H1 (cell line): ENCODE data around the gene SENP3. TPM values are rescaled to one million over a fixed set of nuclear protein-coding genes. Genes with fewer than 3 reads are reported as not detected.

Experiments
- CREB1 ChIP-seq: IDR thresholded peaks from 2 replicates; pipeline ENCODE4 v1.6.1; 2012; ENCODE audit warnings: inconsistent platforms
- EZH2 ChIP-seq: fragments of 200-600 bp; sonication (generic); IDR thresholded peaks from 2 replicates; pipeline ENCODE4 v1.7.1; 2012; ENCODE audit warnings: low read depth, mild to moderate bottlenecking, moderate library complexity, low read length, inconsistent platforms; ENCODE audit not compliant: severe bottlenecking
- NRF1 ChIP-seq: IDR thresholded peaks from 2 replicates; pipeline ENCODE4 v1.6.1; 2011; ENCODE audit warnings: mild to moderate bottlenecking, low read depth, low read length, improper control_type of control experiment
- SAP30 ChIP-seq: fragments of 300-600 bp; sonication (generic); IDR thresholded peaks from 2 replicates; pipeline ENCODE4 v1.7.1; 2012; ENCODE audit warnings: low read length, moderate library complexity, mild to moderate bottlenecking, inconsistent platforms; ENCODE audit not compliant: insufficient read depth, insufficient replicate concordance
- TEAD4 ChIP-seq: IDR thresholded peaks from 2 replicates; pipeline ENCODE4 v1.6.1; 2012; ENCODE audit warnings: low read depth, low read length, inconsistent platforms, mixed read lengths
- polyA plus RNA-seq, 7 experiments: library from polyadenylated mRNA; depleted of rRNA in 3 of 7; stranded (reverse) in 5 of 7; unstranded in 2 of 7; fragments of >200 nt in 5 of 7; fragments of 200-250 nt in 2 of 7; gene quantifications; 1 replicate in 5 of 7; 2 replicates in 1 of 7; 4 replicates in 1 of 7; pipeline versions ENCODE4 v1.2.1 to v1.2.3, GENCODE V29; 2011 to 2013; ENCODE audit warnings: missing spikeins in 2 of 7, mixed read lengths in 2 of 7
- total RNA-seq: library from RNA; stranded (reverse); fragmentation: NEBNext Ultra II Directional; extraction: Animal tissue kit (Norgen Biotek cat#: 25700); gene quantifications from 2 replicates; pipeline ENCODE4 v1.2.1, GENCODE V29; 2021

Gene SENP3
- total and polyA plus RNA-seq, 2 of the 8 experiments (the other 6 are each of a cell fraction or from before 2014, with no cell fraction given) = 86.2 to 129 TPM

DNA sequence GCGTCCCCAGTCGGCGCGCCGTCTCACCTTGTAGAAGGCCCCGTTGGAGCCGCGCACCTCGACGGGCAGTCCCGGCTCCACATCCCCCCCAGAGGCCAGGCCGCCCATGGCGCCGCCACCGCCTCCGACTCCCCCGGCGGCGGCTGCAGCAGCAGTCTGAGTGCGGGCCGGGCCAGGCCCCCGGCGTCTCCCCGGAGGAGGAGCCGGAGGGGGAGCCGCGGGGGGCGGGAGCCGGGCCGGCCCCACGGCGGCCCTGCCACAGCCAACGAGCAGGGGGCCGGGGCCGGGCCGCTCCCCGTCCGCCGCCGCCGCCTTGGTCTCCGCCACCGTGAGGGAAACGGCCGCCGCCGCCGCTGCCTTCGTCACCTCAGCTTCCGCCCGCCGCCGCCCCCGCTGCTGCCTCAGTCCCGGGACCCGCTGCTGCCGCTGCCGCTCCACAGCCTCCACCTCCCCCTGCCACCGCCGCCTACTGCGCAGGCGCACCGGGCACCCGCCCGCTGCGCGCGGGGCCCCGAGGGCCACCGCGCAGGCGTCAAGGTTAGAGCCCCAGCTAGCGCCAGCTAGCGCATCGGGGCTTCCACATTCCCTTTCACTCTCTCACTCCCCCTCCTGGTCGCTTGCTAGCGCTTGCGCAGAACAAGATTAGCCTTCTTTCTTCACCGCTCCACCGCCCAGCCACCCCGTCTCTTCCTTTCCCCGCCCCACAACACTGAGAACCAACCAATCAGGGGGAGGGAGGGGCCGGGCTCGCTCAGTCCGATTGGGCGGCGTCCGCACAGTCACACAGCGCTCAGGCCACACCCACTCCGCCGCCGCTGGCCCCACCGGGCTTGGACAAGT lies 52.9 kb downstream of the SENP3 start, which contains the start of gene FXR2 (continued):
- TF ChIP-seq SAP30 (no peak), EZH2 (no peak), CREB1 (peak; percentile 74), NRF1 (peak; percentile 85), TEAD4 (peak; percentile 50; the same call in 1 of the 2 replicates)
